ENCODE results near the gene ARHGAP33. TPM values are rescaled to one million over a fixed set of nuclear protein-coding genes. Genes with fewer than 3 reads are reported as not detected.

Gene ARHGAP33
- total RNA-seq, 1 experiment from 2014 or later = 18.3 TPM

DNA sequence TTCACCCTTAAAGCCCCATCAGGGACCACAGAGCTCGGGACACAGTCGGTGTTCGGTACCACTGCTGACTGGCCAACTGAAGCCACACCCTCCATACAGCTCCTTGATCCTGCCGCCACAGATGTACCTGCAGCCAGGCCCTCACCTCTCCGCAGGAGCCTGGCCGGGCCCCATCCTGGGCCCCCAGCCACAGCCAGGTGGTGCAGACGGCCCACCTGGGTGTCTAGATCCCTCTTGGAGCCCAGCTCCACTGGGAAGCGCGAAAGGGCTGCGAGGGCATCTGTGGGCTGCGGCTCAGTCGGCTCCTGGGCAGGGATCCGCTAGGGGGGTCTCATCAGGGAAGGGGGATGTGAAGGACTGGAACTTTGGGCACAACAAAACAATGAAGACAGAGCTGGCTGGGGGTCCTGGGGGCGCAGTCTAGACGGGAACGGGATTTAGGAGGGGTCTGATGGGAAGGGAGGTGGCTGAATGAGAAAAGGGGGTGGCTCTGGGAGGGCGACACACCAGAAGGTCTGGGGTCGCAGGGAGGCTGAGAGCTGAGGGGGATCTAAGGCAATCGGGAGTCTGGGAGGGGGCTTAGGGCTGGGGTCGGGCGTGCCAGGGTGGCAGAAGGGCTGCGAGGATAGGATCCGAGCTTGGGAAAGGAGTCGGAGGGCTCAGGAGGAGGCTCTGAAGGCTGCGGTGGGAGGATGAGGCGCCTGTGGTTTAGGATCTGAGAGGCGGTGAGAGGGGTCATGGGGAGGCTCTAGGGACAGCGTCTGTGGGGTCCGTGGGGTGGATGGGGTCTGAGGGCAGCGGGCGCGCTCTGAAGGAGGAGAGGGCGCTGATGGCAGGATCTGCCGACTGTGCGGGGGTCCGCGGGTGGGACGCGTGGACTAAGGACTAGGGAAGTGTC lies 21.5 kb downstream of the ARHGAP33 start:
- POLR2A ChIA-PET = no interaction called here
- Mint-ChIP-seq H3K27me3 (ENCODE audit: insufficient read depth, unreplicated experiment) (peaks cover 11% of the 10 kb centered on the region), H3K36me3 (ENCODE audit: insufficient read depth, unreplicated experiment) (peaks cover 5% of the 10 kb centered on the region), H3K4me1 (ENCODE audit: low read depth, unreplicated experiment) (no peaks in the 10 kb centered on the region), H3K9me3 (ENCODE audit: unreplicated experiment) (no peaks in the 10 kb centered on the region), H3K27ac (ENCODE audit: unreplicated experiment) (no peak overlapping the region), H3K4me3 (ENCODE audit: unreplicated experiment) (no peak overlapping the region)
- no TSS peak for BruUV-seq (replicated peaks)
- no peak for DNase-seq
- Histone ChIP-seq H3K9me3 (no peaks in the 10 kb centered on the region), H3K27me3 (replicated peaks; ENCODE audit: control insufficient read depth, insufficient read depth, low read length) (no peaks in the 10 kb centered on the region), H3K36me3 (ENCODE audit: control insufficient read depth, insufficient read depth, low read length) (no peaks in the 10 kb centered on the region), H3K4me1 (no peaks in the 10 kb centered on the region), H3K4me3 (ENCODE audit: low read depth, low read length) (no peak overlapping the region)
- CTCF ChIA-PET = interaction anchor here (0.6 kb wide), 1 partner anchor 30 kb away, joined by 4 read pairs; no protein-coding TSS in a partner anchor
- intact Hi-C loops (cut with micrococcal nuclease; ENCODE audit: unreplicated experiment) = no loop called here
- TF ChIP-seq, protein P1, sequence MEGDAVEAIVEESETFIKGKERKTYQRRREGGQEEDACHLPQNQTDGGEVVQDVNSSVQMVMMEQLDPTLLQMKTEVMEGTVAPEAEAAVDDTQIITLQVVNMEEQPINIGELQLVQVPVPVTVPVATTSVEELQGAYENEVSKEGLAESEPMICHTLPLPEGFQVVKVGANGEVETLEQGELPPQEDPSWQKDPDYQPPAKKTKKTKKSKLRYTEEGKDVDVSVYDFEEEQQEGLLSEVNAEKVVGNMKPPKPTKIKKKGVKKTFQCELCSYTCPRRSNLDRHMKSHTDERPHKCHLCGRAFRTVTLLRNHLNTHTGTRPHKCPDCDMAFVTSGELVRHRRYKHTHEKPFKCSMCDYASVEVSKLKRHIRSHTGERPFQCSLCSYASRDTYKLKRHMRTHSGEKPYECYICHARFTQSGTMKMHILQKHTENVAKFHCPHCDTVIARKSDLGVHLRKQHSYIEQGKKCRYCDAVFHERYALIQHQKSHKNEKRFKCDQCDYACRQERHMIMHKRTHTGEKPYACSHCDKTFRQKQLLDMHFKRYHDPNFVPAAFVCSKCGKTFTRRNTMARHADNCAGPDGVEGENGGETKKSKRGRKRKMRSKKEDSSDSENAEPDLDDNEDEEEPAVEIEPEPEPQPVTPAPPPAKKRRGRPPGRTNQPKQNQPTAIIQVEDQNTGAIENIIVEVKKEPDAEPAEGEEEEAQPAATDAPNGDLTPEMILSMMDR (IDR thresholded peaks at IDR 0.05; ENCODE audit: insufficient read depth in 1 of 2, low read depth in 1 of 2, low read length in 1 of 2, severe bottlenecking in 1 of 2, unreplicated experiment in 1 of 2) = no peak

DNA sequence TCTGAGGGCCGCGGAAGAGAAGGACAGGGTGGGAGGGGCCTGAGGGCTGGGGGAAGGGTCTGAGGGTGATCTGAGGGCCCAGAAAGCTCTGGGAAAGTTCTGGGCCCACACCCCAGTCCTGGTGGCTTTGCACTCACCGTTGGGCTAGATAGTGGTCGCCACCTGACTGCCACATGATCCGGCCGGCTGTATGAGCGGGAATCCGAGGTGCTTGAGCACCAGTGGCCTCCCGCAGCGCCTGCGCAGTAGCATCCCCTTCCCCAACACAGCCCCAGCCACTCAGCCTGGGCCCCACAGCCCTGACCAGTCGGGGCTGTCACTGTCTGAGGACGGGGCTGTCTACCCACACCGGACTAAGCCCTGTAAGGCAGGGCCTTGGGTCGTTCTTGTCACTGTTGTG lies 22.3 kb downstream of the ARHGAP33 start:
- H3K4me3 Mint-ChIP-seq (ENCODE audit: unreplicated experiment) = no peak overlapping the region
- intact Hi-C loops (cut with micrococcal nuclease; ENCODE audit: unreplicated experiment) = no loop called here
- H3K27me3 ChIP-seq (replicated peaks; ENCODE audit: control insufficient read depth, insufficient read depth, low read length) = no peaks in the 10 kb centered on the region
- H3K27me3 Mint-ChIP-seq (ENCODE audit: insufficient read depth, unreplicated experiment) = peaks cover 10% of the 10 kb centered on the region
- H3K36me3 ChIP-seq (ENCODE audit: control insufficient read depth, insufficient read depth, low read length) = no peaks in the 10 kb centered on the region
- H3K27ac Mint-ChIP-seq (ENCODE audit: unreplicated experiment) = no peak overlapping the region
- H3K4me3 ChIP-seq (ENCODE audit: low read depth, low read length) = no peak overlapping the region
- peaks cover 5% of the 10 kb centered on the region for H3K36me3 Mint-ChIP-seq (ENCODE audit: insufficient read depth, unreplicated experiment)
- H3K4me1 Mint-ChIP-seq (ENCODE audit: low read depth, unreplicated experiment) = no peaks in the 10 kb centered on the region
- DNase-seq = no peak
- BruUV-seq (replicated peaks) = no TSS peak
- H3K9me3 ChIP-seq = no peaks in the 10 kb centered on the region
- CTCF ChIA-PET = interaction anchor here (0.6 kb wide), 1 partner anchor 22 kb away, joined by 3 read pairs; no protein-coding TSS in a partner anchor
- H3K9me3 Mint-ChIP-seq (ENCODE audit: unreplicated experiment) = no peaks in the 10 kb centered on the region
- POLR2A ChIA-PET = no interaction called here
- TF ChIP-seq, protein P1 (IDR thresholded peaks at IDR 0.05; ENCODE audit: insufficient read depth in 1 of 2, low read depth in 1 of 2, low read length in 1 of 2, severe bottlenecking in 1 of 2, unreplicated experiment in 1 of 2) = no peak
- no peaks in the 10 kb centered on the region for H3K4me1 ChIP-seq

DNA sequence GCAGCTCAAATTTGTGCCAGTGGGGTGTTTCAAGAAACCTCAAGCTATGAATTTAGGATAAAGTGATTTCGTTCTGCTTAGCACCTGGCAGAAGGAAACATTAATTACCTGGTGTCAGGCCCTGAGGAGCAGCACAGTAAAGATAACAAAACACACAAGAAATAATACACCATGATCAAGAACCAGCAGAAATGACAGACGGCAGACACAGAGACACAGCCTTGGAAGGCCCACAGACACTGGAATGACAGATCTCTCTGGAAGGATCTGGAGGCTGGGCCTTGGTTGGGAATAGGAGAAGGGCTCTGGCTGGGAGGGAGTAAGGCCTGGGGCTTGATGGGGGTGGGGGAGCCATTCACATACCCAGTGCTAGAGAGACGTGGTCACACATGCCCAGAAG lies 26.5 kb downstream of the ARHGAP33 start:
- H3K9me3 Mint-ChIP-seq (ENCODE audit: unreplicated experiment) = no peaks in the 10 kb centered on the region
- H3K36me3 Mint-ChIP-seq (ENCODE audit: insufficient read depth, unreplicated experiment) = no peaks in the 10 kb centered on the region
- no peak overlapping the region for H3K4me3 Mint-ChIP-seq (ENCODE audit: unreplicated experiment)
- ChIA-PET CTCF (no interaction called here), POLR2A (no interaction called here)
- H3K27ac Mint-ChIP-seq (ENCODE audit: unreplicated experiment) = no peak overlapping the region
- intact Hi-C loops (cut with micrococcal nuclease; ENCODE audit: unreplicated experiment) = no loop called here
- Histone ChIP-seq H3K4me3 (ENCODE audit: low read depth, low read length) (no peak overlapping the region), H3K27me3 (replicated peaks; ENCODE audit: control insufficient read depth, insufficient read depth, low read length) (no peaks in the 10 kb centered on the region), H3K9me3 (no peaks in the 10 kb centered on the region), H3K36me3 (ENCODE audit: control insufficient read depth, insufficient read depth, low read length) (no peaks in the 10 kb centered on the region), H3K4me1 (no peaks in the 10 kb centered on the region)
- no TSS peak for BruUV-seq (replicated peaks)
- no peak for DNase-seq
- H3K4me1 Mint-ChIP-seq (ENCODE audit: low read depth, unreplicated experiment) = no peaks in the 10 kb centered on the region
- TF ChIP-seq, protein P1 (IDR thresholded peaks at IDR 0.05; ENCODE audit: insufficient read depth in 1 of 2, low read depth in 1 of 2, low read length in 1 of 2, severe bottlenecking in 1 of 2, unreplicated experiment in 1 of 2) = no peak
- H3K27me3 Mint-ChIP-seq (ENCODE audit: insufficient read depth, unreplicated experiment) = peaks cover 10% of the 10 kb centered on the region

Data from Caco-2 (cell line).